ENCODE results near the gene MYRIP. TPM values are rescaled to one million over a fixed set of nuclear protein-coding genes. Genes with fewer than 3 reads are reported as not detected.

Gene MYRIP
- total and polyA plus RNA-seq, 12 donors = 0.45 to 2.7 (median 1.3) TPM

DNA sequence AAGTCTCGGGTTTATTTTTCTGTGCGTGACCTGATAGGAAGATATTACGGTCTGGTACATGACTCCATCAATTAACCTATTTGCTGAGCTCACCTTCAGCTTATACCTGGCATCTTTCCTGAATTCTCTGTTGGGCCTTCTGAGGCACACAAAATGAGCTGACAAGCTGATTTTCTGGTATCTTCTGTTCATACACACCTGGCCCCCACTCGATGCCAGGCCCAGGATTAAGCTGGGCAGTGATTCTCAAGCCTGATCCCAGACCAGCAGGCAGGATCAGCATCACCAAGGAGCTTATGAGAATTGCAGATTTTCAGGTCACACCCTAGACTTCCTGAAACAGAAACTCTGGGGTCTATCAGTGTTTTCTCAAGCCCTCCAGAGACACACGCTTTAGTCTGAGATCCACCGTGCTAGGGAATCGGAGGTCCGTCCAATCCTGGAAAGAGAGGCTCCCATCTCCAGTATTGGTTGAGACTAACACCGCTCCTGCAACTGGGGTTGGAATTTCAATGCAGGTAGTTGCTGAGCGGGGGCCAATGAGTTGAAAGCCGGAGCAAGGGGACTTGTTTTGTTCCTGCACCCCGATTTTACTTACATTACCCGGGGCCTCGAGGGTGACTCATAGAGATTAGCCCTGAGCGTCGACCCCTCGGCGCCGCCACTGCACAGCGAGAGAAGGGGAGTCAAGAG is 499.5 kb downstream of the MYRIP start:
- peak in 6 of 8 donors; percentile 1 to 29 (median 10) for ATAC-seq

DNA sequence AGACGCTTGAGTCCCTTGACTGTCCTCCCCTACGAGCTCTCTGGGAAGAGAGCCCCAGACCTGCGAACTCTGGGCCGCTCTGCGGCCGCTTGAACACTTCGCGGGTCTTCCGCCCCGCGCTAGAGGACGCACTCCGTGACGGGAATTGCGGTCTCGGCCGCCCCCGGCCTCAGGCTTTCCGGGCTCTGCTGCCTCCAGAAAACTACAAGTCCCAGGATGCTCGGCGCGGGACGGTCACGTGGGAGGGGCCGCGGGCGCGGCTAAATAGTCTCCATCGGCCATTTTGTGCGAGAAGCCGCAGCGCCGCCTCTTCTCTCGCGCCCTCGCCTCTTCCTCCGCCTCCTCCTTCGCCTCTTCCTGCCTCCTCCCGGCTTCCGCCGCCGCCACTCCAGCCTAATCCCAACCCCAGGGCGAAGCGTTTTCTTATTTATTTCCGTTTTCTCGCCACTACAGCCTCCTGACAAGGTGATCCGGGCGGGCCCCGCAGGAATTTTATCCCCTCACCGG is 500.1 kb downstream of the MYRIP start, which contains the start of gene EIF1B:
Gene EIF1B (plus strand): TSS at position 290 of the 507 bp plus-strand sequence. CDS start 235 bp downstream, outside the sequence.
- no peaks in the 10 kb centered on the region for H3K9me3 ChIP-seq
- ATAC-seq (peak; percentile 94 to 98 (median 97)), DNase-seq (peak; percentile 99)
- intact Hi-C loops (cut with DNase I) = loop anchor here in 3 of 10 donors (2.0 to 5.0 kb wide), 3 partner anchors 62 to 902 kb away; partner anchors contain the start of gene RPSA (in 1 of the 3)
- 0 to 1% methylated on average over 44 to 50 of the region's 50 CpGs for WGBS, 2 donors
- peaks cover 0 to 54% (median 43%) of the 10 kb centered on the region in 9 donors for H3K4me1 ChIP-seq
- peak within 1 kb of the TSS; percentile 65 to 98 (median 90) for H3K4me3 ChIP-seq
- H3K36me3 ChIP-seq = peaks cover 0 to 37% (median 31%) of the 10 kb centered on the region in 9 donors
- H3K27ac ChIP-seq = peak within 1 kb of the TSS; percentile 90 to 100 (median 98)
- TF ChIP-seq, protein P1, sequence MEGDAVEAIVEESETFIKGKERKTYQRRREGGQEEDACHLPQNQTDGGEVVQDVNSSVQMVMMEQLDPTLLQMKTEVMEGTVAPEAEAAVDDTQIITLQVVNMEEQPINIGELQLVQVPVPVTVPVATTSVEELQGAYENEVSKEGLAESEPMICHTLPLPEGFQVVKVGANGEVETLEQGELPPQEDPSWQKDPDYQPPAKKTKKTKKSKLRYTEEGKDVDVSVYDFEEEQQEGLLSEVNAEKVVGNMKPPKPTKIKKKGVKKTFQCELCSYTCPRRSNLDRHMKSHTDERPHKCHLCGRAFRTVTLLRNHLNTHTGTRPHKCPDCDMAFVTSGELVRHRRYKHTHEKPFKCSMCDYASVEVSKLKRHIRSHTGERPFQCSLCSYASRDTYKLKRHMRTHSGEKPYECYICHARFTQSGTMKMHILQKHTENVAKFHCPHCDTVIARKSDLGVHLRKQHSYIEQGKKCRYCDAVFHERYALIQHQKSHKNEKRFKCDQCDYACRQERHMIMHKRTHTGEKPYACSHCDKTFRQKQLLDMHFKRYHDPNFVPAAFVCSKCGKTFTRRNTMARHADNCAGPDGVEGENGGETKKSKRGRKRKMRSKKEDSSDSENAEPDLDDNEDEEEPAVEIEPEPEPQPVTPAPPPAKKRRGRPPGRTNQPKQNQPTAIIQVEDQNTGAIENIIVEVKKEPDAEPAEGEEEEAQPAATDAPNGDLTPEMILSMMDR (IDR thresholded peaks at IDR 0.05) = peak; percentile 84 to 99 (median 94)
- no peaks in the 10 kb centered on the region for H3K27me3 ChIP-seq

More for the DNA sequence above, 499.5 kb downstream of the MYRIP start:
- peak in 1 of 2 donors; percentile 24 for DNase-seq
- intact Hi-C loops (cut with DNase I) = loop anchor here in 3 of 10 donors (2.0 to 5.0 kb wide), 3 partner anchors 62 to 902 kb away; partner anchors contain the start of gene RPSA (in 1 of the 3)
- Histone ChIP-seq H3K27me3 (no peaks in the 10 kb centered on the region), H3K27ac (peak overlapping the region; percentile 44 to 100 (median 98)), H3K4me3 (peak overlapping the region; percentile 36 to 98 (median 90)), H3K4me1 (peaks cover 0 to 48% (median 37%) of the 10 kb centered on the region in 9 donors), H3K36me3 (peaks cover 0 to 31% (median 27%) of the 10 kb centered on the region in 9 donors), H3K9me3 (no peaks in the 10 kb centered on the region)
- TF ChIP-seq, protein P1 (IDR thresholded peaks at IDR 0.05) = no peak
- WGBS, 2 donors = 17 to 19% methylated on average over 20 of the region's 20 CpGs

All from heart right ventricle (tissue), 16 donors.